Inferior parietal cortex (tissue), 1 donor: ENCODE results near the gene FAM186B.
A peak's percentile ranks its signal among the peaks of the same experiment; 100 is the strongest.

Source experiments
- DNase-seq: peaks from one replicate; pipeline ENCODE4 v3.0.0-alpha.2; 2016; ENCODE audit errors: extremely low spot score

FAM186B gene

DNA sequence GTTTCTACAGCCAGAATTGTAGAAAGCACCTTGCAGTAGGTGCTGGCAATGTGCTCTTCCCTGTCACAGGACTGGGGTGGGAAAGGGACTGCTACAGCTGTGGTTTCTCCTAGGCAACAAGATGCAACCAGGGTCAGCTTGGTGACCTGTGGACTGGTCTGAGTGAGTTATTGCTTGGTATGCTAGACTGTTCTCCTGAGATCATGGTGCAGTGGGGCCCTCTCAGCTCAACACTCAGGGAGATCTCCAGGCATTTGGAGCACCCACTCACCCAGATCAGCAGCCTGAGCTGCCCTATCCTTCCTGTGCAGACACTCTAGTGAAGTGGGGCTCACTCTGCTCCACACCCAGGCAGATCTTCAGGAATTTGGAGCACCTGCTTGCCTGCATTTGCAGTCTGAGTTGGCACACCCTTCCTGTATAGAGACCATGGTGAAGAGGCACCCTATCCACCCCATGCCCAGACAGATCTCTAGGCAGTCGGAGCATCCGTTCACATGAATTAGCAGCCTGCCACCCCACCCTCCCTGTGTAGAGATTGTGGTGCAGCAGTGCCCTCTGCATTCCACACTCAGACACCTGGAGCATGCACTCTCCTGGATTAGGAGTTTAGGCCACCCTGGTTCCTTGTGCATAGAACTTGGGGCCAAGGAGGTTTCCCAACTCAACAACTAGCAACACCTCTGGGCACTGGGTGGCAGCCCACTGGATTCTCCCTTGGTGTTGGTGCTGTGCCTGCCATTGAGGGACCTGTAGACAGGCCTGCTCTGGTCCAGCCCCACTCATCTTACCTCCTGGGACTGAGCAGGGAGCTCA lies 3.8 kb upstream of the FAM186B start:
- DNase-seq: no peak

DNA sequence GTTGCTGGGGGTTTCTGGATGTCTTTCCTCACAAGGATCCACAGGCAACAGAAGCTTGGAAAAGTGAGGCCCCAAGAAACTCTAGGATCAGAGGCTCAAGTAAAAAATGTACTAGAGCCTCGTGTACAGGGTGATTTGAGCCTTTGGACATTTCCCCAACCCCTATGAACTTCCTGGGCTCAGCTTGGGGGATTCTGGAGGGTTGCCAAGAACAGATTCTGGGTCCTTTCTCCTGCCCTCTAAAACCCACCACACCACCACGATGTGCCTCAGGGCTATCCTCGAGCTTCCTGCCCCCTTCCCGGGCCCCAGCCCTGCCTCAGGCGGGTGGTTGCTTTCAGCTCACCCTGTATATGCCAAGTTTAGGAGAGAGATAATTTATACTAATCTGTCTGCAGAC lies 583 bp downstream of the FAM186B start:
- no peak for DNase-seq

DNA sequence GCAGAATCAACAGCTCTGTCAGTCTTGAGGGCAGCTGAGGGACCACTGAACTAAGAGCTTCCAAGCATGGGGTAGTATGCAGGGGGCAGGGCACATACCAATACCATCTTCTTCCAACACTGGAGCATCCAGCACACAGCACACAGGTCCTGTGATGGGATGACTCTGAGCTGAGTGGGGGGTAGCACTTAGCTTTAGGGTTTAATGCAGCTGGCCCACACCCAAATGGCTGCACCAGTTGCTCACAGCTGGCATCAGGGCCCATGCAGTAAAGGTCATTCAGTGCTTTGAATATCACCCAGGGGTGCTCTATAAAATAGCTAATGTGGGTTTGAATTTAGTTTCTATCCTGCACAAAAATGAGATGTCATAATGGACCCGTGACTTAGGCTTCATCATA lies 1.7 kb downstream of the FAM186B start:
- no peak for DNase-seq

DNA sequence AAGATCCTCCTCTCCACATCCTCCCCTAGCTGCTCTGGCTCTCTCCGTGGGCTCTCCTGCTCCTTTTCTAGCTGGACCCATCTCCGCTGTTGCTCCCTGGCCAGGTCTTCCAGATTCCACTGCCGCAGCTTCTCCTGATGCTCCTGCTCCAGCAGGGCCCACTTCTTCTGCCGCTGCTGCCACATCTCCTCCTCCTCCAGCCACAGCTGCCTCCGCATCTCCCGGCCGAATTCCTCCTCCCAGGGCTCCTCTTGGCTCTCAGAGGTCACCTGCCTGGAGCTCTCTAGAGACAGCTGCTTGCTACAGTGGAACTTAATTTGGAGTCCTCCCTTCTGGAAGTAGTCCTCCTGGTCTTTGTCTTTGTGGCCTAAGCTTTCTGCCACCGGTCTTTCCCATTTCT lies 5.5 kb downstream of the FAM186B start:
- no peak for DNase-seq

DNA sequence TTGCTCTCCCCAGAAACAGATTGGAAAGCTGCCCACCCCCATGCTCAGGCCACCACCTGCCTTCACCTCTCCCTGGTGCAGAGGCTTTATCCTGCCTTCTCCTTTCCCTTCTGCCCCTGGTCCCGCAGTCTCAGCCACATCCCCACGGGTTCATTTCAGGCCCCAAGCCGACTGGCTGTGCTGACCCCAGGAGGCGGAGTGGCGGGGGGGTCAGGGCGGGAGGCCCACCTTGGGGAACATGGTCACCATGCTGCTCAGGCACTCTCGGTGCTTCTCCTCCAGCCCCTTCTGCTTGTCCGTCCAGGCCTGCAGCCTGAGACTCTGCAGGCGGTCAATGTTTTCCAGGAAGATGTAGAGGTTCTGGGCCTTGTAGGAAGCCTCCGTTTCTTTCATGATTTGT lies 6.9 kb downstream of the FAM186B start:
- DNase-seq: no peak

DNA sequence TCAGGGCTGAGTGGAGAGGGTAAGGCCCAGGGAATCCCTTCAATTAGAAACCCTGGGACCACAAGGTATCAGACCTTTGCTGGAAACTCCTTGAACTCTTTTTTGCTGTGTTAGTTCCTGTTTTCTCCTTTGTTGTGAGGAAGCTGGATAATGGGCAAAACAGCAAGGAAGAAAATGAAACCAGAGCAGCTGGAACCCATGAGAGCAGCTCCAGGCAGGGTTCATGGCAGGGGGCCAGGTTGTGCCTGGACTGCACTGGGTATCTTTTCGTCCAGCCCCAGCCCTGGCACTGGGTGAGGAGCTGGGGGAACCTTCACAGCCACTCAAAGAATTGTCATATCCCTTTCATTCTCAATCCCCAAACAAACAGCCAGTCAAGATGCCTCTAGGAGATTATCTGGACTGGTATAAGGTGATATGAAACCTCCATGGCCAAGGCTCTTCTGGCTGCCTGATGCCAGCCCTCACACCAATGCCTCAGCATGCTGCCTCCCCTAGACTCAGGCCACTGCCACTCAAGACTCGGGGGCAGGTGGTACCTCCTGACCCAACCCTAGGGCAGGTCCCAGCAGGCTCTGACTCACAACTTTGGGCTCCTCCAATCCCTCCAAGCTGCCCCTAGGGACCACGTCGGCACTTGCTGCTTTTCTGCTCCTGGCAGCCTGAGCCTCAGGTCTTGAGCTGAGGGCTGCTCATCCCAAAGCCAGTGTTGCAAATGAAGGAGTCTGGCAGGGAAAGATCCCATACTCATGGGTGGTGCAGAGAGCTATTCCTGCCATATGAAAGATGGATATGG lies 16.5 kb downstream of the FAM186B start:
- DNase-seq: no peak

- no peak for DNase-seq
Observed at GRCh38 chr12:49588281-49588680, 17.2 kb downstream of the FAM186B start.

GRCh38 chr12:49587174-49587908 lies 18.1 kb downstream of the FAM186B start:
- no peak for DNase-seq

GRCh38 chr12:49585477-49586459 lies 19.7 kb downstream of the FAM186B start:
- DNase-seq: no peak

- no peak for DNase-seq
Observed at GRCh38 chr12:49584591-49584990, 20.8 kb downstream of the FAM186B start.

DNA sequence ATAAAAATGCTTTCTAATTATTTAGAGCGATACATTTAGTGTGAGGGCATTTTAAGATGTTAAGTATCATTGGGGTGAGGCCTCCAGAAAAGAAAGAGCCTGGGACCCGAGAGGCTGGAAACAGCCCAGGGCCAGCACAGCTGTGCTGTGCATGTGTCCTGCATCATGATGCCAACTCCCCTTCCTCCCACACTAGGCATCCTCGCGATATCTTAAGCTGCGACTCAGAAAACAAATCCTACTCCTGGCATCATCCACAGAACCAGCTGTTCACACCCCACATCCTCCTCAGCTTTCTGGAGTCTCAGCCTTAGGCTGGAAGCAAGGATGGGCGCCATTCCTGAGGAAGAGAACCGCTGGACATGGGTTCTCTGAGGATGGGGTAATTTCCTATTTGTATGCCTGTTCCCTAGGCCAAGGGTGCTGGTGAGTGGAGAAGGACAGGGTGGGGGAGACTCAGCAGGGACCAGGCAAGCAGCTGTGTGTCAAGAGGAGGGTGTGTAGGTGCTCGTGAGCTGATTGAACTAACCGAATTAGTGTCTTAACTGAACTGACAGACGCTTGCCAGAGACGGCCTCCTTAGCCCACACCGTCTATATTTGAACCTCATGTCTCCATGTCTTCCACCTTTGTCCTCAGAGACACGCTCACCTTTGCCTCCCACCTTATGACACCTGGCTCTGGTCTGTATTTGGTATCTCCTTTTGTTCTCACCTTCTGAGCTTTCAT lies 21.9 kb downstream of the FAM186B start:
- DNase-seq: no peak

DNA sequence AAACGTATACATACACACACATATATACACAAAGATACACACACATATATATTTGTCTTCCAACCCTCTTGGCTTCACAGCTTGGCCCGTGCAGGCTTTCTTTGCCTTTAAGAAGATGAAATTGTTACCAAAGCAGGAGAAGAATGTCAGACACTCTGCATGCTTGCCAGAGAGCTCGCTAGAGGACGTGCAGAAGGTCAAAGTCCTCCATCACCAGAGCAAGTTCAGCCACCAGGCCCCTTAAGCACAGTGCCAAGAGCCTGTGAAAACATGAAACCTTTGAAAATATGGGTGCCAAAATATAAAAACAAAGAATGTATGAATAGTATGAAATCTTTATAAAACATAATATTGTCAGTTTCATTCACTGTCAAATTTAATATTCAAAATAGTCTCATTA lies 22.6 kb downstream of the FAM186B start:
- DNase-seq: no peak

GRCh38 chr12:49582201-49582600 lies 23.2 kb downstream of the FAM186B start:
- no peak for DNase-seq

DNA sequence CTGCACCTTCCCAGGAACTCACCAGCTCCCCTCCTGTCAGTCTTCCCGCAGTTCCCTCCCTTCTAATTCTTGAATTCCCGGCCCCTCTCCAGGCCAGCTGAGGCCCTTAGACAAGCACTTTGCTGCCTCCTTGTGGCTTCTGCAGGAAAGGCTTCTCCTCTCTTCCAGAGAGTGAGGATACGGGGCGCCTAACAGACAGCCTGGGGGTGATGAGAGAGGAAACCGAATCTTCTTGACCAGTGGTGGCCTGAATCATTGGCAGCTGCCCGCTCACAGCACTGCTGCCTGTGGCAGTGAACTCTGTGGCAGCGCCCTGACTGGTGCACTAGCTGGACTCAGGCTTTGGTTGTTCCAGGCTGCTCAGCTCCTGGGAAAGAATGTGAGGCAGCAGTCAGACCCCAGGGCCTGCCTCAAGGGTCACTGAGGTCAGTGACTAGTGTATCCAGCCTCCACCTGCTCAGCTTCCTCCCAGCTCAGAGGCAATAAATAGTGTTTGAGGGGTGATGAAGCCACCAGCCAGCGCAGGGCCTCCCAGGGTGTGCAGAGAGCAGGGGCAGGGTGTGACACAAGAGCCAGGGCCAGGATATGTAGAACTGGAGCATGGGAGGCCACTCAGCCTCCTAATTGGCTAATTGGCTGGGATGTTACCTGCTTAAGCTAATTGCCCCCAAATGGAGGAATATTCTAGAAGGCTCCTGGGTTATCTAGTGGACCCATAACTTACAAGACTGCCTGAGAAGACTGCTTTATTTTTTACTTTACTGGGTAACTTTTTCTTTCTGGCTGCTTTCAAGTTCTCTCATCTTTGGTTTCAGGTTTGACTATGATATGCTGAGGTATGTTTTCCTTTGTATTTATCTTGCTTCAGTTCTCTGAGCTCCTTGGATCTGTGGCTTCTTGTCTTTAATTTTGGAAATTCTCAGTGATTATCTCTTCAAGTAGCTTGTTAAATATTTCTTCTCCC lies 24.6 kb downstream of the FAM186B start:
- peak; percentile 91 for DNase-seq

DNA sequence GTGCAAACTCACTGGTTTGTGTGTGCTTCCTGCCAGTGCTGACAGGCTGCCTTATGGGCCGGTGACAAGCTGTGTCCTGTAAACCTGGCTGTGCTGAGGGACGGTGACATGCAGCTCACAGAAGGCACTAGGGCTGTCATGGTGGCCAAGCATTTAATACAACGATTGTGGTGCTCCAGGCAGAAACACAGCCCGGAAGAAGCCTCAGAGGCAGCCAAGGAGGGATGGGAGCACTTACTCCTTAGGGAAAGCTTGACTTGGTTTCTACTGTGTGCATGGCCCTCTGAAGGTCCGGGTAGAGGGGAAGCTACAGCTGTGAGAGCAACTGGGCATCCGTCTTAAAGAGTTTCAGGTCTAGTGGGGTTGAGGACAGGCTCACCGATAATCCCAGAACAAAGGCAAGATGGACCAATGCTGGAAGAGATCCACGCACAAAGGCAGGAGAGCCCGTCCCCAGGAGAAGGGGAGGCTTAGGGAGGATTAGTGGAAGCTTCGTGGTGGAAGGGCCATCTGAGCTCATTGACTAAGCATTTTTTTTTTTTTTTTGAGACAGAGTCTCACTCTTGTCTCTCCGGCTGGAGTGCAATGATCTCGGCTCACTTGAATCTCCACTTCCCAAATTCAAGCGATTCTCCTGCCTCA lies 26.8 kb downstream of the FAM186B start:
- DNase-seq: no peak

- no peak for DNase-seq
Observed at GRCh38 chr12:49577589-49578315, 27.7 kb downstream of the FAM186B start.

DNA sequence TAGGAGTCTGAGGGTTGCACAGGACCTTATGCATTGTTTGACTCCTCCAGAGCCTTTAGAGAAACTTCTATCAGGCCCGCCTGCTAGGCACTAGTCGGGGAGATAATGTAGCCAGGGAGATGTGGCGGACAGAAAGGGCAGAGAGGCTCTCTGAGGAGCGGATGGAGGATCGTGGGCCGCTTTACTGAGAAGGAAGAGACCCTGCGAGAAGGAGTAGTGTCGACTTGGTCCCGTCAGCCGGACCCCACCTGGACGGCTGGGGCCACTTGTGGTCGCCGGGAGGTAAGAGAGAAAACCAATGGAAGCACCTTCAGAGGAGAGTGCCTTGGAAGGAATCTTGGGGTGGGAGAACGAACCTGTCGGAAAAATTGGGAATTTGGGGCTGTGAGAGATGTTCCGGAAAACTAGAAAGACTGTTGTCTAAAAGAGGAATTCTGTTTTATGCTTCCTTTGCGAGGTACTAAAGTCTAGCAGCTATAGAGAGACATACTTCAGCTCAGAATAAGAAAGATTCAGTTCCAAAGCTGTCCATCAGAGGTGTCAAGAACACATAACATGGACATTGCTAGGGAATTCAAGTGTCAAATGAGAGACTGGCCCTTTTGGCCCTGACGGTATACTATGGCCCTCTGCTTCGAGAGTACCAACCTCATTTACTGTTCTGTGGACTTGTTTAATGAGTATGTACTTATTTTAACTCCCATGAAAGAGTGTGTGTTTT lies 36.8 kb downstream of the FAM186B start:
- DNase-seq: no peak
